VCaP (cell line): ENCODE results near the gene SRSF7.
"Not testable (repeated sequence)": the region's sequence is repeated elsewhere in the genome, so short reads cannot be mapped to it uniquely, and the experiment has no call there.

ENCODE experiments used
- H3K27ac ChIP-seq: fragments of 450-650 bp; 2 replicates; pipeline ENCODE4 v1.5.1; 2017
- CTCF ChIP-seq: fragments of 450-650 bp; conservative IDR thresholded peaks from 2 replicates; pipeline ENCODE4 v1.5.1; 2017; ENCODE audit warnings: mild to moderate bottlenecking, moderate library complexity

The SRSF7 gene

GRCh38 chr2:38706846-38707345 lies 44.3 kb downstream of the SRSF7 start:
- H3K27ac ChIP-seq, result no peak overlapping the region
- TF ChIP-seq CTCF, result no peak

GRCh38 chr2:38704664-38705063 lies 46.5 kb downstream of the SRSF7 start:
- H3K27ac ChIP-seq, result no peak overlapping the region
- no peak for TF ChIP-seq CTCF

GRCh38 chr2:38703336-38703735 lies 47.8 kb downstream of the SRSF7 start:
- H3K27ac ChIP-seq, result not testable (repeated sequence)

GRCh38 chr2:38702413-38702812 lies 48.7 kb downstream of the SRSF7 start:
- no peak for TF ChIP-seq CTCF
- no peak overlapping the region for H3K27ac ChIP-seq

- no peak overlapping the region for H3K27ac ChIP-seq
- no peak for TF ChIP-seq CTCF
Observed at GRCh38 chr2:38701542-38701941, 49.6 kb downstream of the SRSF7 start.

- TF ChIP-seq CTCF, result no peak
- H3K27ac ChIP-seq, result no peak overlapping the region
Observed at GRCh38 chr2:38700881-38701458, 50.2 kb downstream of the SRSF7 start.

- no peak overlapping the region for H3K27ac ChIP-seq
- no peak for TF ChIP-seq CTCF
Observed at GRCh38 chr2:38700113-38700785, 50.9 kb downstream of the SRSF7 start.

GRCh38 chr2:38698467-38699003 lies 52.6 kb downstream of the SRSF7 start:
- H3K27ac ChIP-seq, result peak overlapping the region; percentile 50; the same call in 1 of the 2 replicates
- no peak for TF ChIP-seq CTCF
